ENCODE results near the gene CD244.

The CD244 gene

DNA sequence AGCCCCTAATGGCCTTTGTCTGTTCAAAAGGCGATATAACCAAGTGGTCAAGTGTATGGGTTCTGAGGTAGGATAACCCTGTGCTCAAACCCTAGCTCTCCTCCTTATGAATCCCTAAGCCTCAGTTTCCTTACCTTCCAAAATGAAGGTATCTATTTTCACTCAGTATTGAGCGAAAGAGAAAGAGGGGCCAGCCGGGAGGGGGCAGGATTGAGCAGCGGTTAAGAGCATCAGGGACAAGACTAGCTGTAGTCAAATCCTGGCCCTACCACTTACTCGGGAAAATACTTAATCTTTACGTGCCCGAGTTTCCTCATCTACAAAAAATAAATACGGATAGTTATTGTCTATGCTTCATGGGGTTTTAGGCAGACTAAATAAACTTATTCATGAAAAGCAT lies 41.1 kb downstream of the CD244 start:
- DNase-seq (ENCODE audit: insufficient read length, low spot score), result no peak
- TF ChIP-seq, protein P1, sequence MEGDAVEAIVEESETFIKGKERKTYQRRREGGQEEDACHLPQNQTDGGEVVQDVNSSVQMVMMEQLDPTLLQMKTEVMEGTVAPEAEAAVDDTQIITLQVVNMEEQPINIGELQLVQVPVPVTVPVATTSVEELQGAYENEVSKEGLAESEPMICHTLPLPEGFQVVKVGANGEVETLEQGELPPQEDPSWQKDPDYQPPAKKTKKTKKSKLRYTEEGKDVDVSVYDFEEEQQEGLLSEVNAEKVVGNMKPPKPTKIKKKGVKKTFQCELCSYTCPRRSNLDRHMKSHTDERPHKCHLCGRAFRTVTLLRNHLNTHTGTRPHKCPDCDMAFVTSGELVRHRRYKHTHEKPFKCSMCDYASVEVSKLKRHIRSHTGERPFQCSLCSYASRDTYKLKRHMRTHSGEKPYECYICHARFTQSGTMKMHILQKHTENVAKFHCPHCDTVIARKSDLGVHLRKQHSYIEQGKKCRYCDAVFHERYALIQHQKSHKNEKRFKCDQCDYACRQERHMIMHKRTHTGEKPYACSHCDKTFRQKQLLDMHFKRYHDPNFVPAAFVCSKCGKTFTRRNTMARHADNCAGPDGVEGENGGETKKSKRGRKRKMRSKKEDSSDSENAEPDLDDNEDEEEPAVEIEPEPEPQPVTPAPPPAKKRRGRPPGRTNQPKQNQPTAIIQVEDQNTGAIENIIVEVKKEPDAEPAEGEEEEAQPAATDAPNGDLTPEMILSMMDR (IDR thresholded peaks at IDR 0.05; ENCODE audit: insufficient read depth, missing control alignments), result no peak
- FAIRE-seq, result no peak

DNA sequence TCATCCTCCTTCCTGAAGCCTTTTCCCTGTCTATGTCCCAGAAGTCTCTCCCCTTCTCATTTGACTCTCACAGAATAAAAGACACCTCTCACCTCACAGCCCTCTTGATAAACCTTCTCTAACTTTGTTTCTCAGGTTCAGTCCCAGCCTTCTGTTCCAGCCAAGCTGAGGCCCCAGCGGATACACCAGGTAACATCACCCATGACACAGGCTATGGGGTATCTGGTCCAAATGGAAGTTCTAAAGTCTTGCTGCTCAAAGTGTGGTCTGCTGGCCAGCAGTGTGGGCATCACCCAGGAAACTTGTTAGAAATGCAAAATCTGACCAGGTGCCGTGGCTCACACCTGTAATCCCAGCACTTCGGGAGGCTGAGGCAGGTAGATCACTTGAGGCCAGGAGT lies 43.5 kb downstream of the CD244 start:
- no peak for FAIRE-seq
- TF ChIP-seq, protein P1 (IDR thresholded peaks at IDR 0.05; ENCODE audit: insufficient read depth, missing control alignments), result no peak
- no peak for DNase-seq (ENCODE audit: insufficient read length, low spot score)

DNA sequence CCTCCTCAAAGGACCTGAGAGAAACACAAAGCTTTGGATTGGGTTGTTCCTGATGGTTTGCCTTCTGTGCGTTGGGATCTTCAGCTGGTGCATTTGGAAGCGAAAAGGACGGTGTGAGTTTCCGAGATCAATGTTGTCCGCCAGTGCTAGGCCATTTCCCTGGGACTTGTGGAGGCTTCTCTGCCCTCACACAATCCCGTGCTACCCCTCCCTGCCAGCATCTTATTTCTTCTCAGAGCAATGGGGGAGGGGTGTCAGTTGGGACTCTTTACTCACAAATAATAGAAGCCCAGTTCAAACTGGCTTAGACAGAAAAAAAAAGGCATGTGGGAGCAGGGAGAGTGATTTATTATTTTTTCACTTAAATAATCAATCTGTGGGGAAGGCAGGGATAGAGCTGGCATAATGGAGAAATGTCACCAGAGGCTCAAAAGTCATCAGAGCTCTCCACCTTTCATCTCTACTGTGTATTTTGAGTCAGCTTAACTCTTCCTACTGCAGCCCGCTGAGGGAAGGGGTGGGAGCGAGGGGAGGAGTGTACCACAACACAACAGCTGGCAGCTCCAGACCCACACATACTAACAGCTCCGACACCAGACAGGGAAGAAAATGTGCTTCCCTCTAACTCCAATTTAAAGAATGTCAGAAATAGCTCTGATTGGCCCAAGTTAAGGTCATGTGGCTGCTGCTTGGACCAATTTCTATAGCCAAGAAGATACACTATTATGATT lies 44.3 kb downstream of the CD244 start:
- no peak for DNase-seq (ENCODE audit: insufficient read length, low spot score)
- TF ChIP-seq, protein P1 (IDR thresholded peaks at IDR 0.05; ENCODE audit: insufficient read depth, missing control alignments), result no peak
- FAIRE-seq, result no peak

DNA sequence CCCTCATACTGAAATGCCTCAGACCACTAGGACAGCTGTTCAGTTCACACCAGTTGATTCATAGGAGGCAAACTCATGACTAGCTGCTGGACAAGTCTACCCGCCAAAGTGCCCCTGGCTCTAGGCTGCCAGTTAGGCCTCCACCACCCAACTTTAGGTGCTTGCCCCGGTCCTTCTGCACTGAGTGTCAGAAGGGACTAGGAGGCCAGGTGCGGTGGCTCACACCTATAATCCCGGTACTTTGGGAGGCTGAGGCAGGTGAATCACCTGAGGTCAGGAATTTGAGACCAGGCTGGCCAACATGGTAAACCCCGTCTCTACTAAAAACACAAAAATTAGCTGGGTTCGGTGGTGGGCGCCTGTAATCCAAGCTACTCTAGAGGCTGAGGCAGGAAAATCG lies 47.8 kb downstream of the CD244 start:
- no peak for DNase-seq (ENCODE audit: insufficient read length, low spot score)
- TF ChIP-seq, protein P1 (IDR thresholded peaks at IDR 0.05; ENCODE audit: insufficient read depth, missing control alignments), result no peak
- no peak for FAIRE-seq

DNA sequence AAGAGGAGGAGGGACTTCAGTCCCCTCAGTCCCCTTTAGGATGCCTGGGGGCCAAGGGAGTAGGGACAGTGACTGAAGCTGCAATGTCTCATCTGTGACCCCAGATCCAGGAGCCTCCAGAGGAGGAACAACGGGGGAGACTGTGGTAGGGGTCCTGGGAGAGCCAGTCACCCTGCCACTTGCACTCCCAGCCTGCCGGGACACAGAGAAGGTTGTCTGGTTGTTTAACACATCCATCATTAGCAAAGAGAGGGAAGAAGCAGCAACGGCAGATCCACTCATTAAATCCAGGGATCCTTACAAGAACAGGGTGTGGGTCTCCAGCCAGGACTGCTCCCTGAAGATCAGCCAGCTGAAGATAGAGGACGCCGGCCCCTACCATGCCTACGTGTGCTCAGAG lies 48.4 kb downstream of the CD244 start:
- FAIRE-seq (no peak), DNase-seq (ENCODE audit: insufficient read length, low spot score) (no peak)
- TF ChIP-seq, protein P1 (IDR thresholded peaks at IDR 0.05; ENCODE audit: insufficient read depth, missing control alignments), result no peak

DNA sequence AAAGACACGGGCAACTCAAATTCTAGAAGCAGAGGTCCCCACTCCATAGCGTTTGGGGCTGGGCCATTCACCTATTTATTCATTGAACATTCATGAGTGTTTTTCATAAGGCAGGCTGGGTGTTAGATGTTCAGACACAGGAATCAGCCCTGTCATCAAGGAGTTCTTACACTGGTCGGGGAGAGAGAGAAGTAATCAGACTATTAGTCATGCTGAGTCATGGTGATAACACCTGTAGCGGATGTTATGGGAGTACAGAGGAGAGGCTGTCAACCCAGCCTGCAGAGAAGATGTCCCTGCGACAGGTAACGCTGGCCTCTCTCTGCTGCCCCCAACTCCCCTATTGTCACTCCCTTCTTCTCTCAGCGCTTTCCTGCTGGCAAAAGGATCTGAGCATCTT lies 49.5 kb downstream of the CD244 start:
- FAIRE-seq, result no peak
- TF ChIP-seq, protein P1 (IDR thresholded peaks at IDR 0.05; ENCODE audit: insufficient read depth, missing control alignments), result no peak
- DNase-seq (ENCODE audit: insufficient read length, low spot score), result no peak

DNA sequence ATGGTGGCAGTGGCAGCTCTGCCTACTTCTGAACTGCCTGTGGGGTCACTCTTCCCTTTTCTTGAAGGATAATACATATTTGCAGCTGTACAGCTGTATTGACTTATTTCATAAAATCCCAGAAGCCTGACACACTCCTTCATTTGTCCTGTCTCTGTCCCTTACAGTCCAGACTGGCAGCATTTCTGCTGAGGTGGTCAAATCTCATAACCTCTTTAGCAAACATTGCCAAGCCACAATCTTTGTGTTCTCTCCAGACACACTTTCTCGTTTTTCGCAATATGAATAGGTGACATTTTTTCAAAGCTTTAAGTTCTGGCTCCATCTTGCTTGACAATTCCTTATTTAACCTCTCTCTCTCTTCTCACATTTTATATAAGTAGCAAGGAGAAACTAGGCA lies 51.5 kb downstream of the CD244 start:
- TF ChIP-seq, protein P1 (IDR thresholded peaks at IDR 0.05; ENCODE audit: insufficient read depth, missing control alignments), result no peak
- FAIRE-seq, result no peak

More for the DNA sequence above, 51.5 kb downstream of the CD244 start:
- DNase-seq (ENCODE audit: insufficient read length, low spot score), result no peak

Data from D721Med (cell line).